ENCODE results near the gene CADM1.

DNA sequence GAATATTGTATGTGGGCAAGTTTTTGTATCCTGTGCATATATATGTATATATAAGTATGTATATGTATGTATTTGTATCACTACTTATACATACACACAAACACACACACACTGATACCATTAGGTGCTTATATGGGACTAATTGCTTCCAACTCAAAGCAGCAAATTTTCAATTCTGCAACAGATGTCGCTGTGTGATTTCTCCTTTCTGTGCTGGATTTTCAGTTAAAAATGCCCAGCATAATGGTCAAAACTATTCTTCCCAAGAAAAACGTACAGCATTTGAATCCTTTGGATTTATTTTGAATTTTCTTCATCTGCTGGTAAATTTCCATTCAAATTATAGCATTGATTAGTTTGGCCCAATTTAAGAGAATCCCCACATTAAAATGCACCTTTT lies 4.3 kb downstream of the CADM1 start:
- TF ChIP-seq CTCF (IDR thresholded peaks at IDR 0.05) (no peak), EP300 (IDR thresholded peaks at IDR 0.05) (no peak), POLR2A (IDR thresholded peaks at IDR 0.05) (no peak)
